Effector memory CD4-positive, alpha-beta T cell (primary cell): Measurements from ENCODE around the gene SSH3.

Experiments
- DNase-seq, 3 donors: peaks; one replicate each; pipeline ENCODE4 v3.0.0-alpha.2; 2020
- H3K27ac ChIP-seq: 2 replicates; pipeline ENCODE4 v1.7.0; 2013; ENCODE audit warnings: mild to moderate bottlenecking, low read length, moderate library complexity; ENCODE audit not compliant: insufficient read depth, poor library complexity, severe bottlenecking
- H3K27me3 ChIP-seq: replicated peaks from 2 replicates; pipeline ENCODE4 v1.7.0; 2013; ENCODE audit warnings: mild to moderate bottlenecking, low read length; ENCODE audit not compliant: insufficient read depth, control insufficient read depth, poor library complexity, severe bottlenecking
- H3K36me3 ChIP-seq: 2 replicates; pipeline ENCODE4 v1.7.0; 2013; ENCODE audit warnings: mild to moderate bottlenecking, low read length, moderate library complexity; ENCODE audit not compliant: control insufficient read depth, insufficient read depth
- H3K4me1 ChIP-seq: 2 replicates; pipeline ENCODE4 v1.7.0; 2013; ENCODE audit warnings: low read length, mild to moderate bottlenecking; ENCODE audit not compliant: control insufficient read depth, insufficient read depth, poor library complexity, severe bottlenecking
- H3K4me3 ChIP-seq: 2 replicates; pipeline ENCODE4 v1.7.0; 2013; ENCODE audit warnings: low read length, low read depth, mild to moderate bottlenecking; ENCODE audit not compliant: insufficient read depth, poor library complexity, severe bottlenecking
- H3K9me3 ChIP-seq: 2 replicates; pipeline ENCODE4 v1.7.0; 2013; ENCODE audit warnings: mild to moderate bottlenecking, low read length, moderate library complexity; ENCODE audit not compliant: control insufficient read depth

SSH3 gene

GRCh38 chr11:67304511-67305113 lies 1.3 kb downstream of the SSH3 start:
- DNase-seq = no peak
- Histone ChIP-seq H3K27me3 (no peaks in the 10 kb centered on the region), H3K4me3 (peak overlapping the region; percentile 80), H3K27ac (peak overlapping the region; percentile 69), H3K36me3 (peaks cover 33% of the 10 kb centered on the region), H3K9me3 (no peaks in the 10 kb centered on the region), H3K4me1 (peaks cover 17% of the 10 kb centered on the region)

DNA sequence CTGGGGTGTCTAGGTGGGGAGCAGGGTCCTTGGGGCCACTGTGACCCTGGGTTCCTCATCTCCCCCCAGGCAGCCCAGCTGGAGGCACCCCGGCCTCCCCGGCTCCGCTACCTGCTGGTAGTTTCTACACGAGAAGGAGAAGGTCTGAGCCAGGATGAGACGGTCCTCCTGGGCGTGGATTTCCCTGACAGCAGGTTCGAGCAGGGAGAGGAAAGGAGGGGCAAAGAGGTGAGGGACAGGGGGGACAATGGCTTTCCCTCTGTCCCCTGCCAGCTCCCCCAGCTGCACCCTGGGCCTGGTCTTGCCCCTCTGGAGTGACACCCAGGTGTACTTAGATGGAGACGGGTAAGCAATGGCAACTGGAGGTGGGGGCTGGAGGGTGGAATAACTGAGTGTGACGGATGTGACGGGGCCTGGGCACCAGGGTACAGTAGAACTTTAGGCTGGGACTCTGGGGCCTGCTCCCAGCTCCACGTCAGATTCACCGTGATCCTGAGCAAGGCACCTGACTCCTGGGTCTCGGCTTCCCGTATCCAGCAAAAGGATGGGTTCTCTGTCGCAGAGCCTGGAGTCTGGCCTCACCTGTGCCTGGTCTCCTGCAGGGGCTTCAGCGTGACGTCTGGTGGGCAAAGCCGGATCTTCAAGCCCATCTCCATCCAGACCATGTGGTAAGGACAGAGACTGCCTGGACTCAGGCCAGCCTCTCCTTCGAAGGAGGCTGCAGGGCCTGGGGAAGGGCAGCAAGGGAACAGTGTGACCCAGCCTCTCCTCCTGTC lies 3.6 kb downstream of the SSH3 start:
- Histone ChIP-seq H3K9me3 (no peaks in the 10 kb centered on the region), H3K27me3 (no peaks in the 10 kb centered on the region), H3K4me1 (peaks cover 32% of the 10 kb centered on the region), H3K4me3 (no peak overlapping the region), H3K27ac (no peak overlapping the region), H3K36me3 (peaks cover 11% of the 10 kb centered on the region)
- no peak for DNase-seq

- no peak overlapping the region for H3K4me3 ChIP-seq
- peaks cover 7% of the 10 kb centered on the region for H3K36me3 ChIP-seq
- no peaks in the 10 kb centered on the region for H3K9me3 ChIP-seq
Observed at GRCh38 chr11:67307545-67308001, 4.2 kb downstream of the SSH3 start.

DNA sequence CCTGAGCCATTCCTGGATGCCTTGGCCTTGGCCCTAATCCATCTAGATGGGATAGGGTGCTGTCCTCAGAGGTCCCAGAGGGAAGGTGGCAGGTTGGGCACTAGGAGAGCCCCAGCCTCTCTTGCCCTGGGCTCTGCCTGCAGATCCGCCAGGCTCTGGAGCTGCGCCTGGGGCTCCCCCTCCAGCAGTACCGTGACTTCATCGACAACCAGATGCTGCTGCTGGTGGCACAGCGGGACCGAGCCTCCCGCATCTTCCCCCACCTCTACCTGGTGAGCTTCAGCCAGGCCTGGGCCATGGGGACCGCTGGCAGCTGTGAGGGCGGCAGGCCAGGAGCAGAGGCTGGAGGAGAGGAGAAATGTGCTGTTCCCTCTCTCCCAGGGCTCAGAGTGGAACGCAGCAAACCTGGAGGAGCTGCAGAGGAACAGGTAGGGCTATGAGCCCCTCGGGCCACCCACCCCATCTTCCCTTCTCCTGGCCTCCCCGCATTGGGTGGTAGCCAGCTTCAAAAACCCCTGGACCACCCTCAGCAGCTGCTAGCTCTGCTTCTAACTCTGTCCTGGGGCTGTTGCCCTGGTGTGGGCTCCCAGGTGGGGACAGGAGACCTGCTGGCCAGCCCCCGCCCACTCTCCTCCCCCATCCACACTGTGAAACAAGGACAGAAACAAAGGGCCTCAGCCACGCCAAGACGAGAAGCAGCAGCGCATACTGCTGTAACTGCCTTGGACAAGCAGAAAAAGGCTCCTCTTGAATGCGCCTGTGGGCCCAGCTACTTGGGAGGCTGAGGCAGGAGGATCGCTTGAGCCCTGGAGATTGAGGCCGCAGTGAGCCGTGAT lies 4.9 kb downstream of the SSH3 start:
- Histone ChIP-seq H3K4me3 (no peak overlapping the region), H3K4me1 (peaks cover 40% of the 10 kb centered on the region), H3K27ac (no peak overlapping the region)

More at GRCh38 chr11:67307545-67308001, 4.2 kb downstream of the SSH3 start:
- Histone ChIP-seq H3K27ac (no peak overlapping the region), H3K4me1 (peaks cover 37% of the 10 kb centered on the region), H3K27me3 (no peaks in the 10 kb centered on the region)
- no peak for DNase-seq

DNA sequence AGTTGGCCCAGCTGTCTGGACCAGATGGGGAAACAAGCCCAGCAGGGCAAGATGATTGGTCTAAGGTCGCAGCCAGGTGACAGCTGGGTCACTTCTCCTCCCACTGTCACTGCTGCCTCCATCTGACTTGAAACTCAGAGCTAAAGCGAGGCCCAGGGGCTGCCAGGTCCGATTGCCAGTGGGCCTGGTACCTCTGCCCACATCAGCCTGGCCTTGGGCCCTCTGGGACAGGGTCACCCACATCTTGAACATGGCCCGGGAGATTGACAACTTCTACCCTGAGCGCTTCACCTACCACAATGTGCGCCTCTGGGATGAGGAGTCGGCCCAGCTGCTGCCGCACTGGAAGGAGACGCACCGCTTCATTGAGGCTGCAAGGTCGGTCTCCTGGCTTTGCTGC lies 5.8 kb downstream of the SSH3 start:
- peaks cover 41% of the 10 kb centered on the region for H3K4me1 ChIP-seq

More for the DNA sequence above, 4.9 kb downstream of the SSH3 start:
- H3K27me3 ChIP-seq = no peaks in the 10 kb centered on the region
- peaks cover 6% of the 10 kb centered on the region for H3K36me3 ChIP-seq
- no peak for DNase-seq
- H3K9me3 ChIP-seq = no peaks in the 10 kb centered on the region

GRCh38 chr11:67309661-67310061 lies 6.3 kb downstream of the SSH3 start:
- Histone ChIP-seq H3K27ac (no peak overlapping the region), H3K9me3 (no peaks in the 10 kb centered on the region), H3K4me3 (no peak overlapping the region), H3K27me3 (no peaks in the 10 kb centered on the region), H3K4me1 (peaks cover 36% of the 10 kb centered on the region), H3K36me3 (peaks cover 6% of the 10 kb centered on the region)
- no peak for DNase-seq

More for the DNA sequence above, 5.8 kb downstream of the SSH3 start:
- no peak for DNase-seq
- Histone ChIP-seq H3K27ac (no peak overlapping the region), H3K4me3 (no peak overlapping the region), H3K27me3 (no peaks in the 10 kb centered on the region), H3K9me3 (no peaks in the 10 kb centered on the region), H3K36me3 (peaks cover 6% of the 10 kb centered on the region)

- Histone ChIP-seq H3K9me3 (no peaks in the 10 kb centered on the region), H3K27me3 (no peaks in the 10 kb centered on the region), H3K36me3 (peaks cover 6% of the 10 kb centered on the region), H3K27ac (no peak overlapping the region), H3K4me1 (peaks cover 34% of the 10 kb centered on the region), H3K4me3 (no peak overlapping the region)
- no peak for DNase-seq
Observed at GRCh38 chr11:67310246-67311050, 7.1 kb downstream of the SSH3 start.

DNA sequence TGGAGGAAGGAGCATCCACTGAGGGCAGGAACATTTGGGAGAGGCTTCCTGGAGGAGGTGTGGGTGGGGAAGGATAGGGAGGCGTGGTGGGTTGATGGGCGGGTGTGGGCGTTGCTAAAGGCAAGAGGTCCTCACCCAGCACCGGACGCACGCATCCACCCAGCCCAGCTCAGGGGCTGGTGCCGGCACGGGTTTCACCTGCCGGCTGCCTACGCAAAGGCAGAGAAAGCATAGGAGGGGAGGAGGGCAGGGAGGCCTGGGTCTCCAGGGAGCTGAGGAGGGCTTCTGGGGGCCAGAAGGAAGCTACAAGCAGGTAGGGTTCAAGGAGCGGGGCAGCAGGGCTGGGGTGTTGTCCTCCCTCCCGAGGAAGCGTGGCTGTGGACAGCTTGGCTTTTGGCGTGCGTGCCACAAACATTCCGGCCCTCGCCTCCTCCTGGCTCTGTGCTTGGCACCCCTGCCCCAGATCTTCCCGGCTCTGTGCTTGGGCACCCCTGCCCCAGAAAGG lies 7.8 kb downstream of the SSH3 start:
- no peak for DNase-seq
- Histone ChIP-seq H3K36me3 (peaks cover 6% of the 10 kb centered on the region), H3K4me3 (no peak overlapping the region), H3K27ac (peak overlapping the region; percentile 62), H3K27me3 (no peaks in the 10 kb centered on the region), H3K9me3 (no peaks in the 10 kb centered on the region), H3K4me1 (peaks cover 34% of the 10 kb centered on the region)

DNA sequence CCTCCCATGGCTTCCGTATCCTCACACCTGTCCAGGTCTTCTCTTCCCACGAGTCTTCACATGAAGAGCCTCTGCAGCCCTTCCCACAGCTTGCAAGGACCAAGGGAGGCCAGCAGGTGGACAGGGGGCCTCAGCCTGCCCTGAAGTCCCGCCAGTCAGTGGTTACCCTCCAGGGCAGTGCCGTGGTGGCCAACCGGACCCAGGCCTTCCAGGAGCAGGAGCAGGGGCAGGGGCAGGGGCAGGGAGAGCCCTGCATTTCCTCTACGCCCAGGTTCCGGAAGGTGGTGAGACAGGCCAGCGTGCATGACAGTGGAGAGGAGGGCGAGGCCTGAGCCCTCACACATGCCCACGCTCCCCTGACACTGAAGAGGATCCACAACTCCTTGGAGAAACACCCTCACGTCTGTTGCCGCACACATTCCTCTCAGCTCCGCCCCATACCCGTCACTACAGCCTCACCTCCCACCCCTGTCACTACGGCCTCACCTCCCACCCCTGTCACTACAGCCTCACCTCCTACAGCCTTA lies 8.3 kb downstream of the SSH3 start:
- H3K36me3 ChIP-seq = peaks cover 6% of the 10 kb centered on the region
- H3K27me3 ChIP-seq = no peaks in the 10 kb centered on the region
- H3K4me3 ChIP-seq = no peak overlapping the region
- no peaks in the 10 kb centered on the region for H3K9me3 ChIP-seq
- DNase-seq = no peak
- peak overlapping the region; percentile 62 for H3K27ac ChIP-seq
- peaks cover 34% of the 10 kb centered on the region for H3K4me1 ChIP-seq
